Epithelial cell of esophagus (primary cell): Measurements from ENCODE around the gene KCTD8.
A peak's percentile ranks its signal among the peaks of the same experiment; 100 is the strongest.

Experiments used
- DNase-seq: peaks from one replicate; pipeline ENCODE4 v3.0.0; 2010; ENCODE audit warnings: low read depth
- H3K4me3 ChIP-seq: 2 replicates; pipeline ENCODE4 v1.5.1; 2011; ENCODE audit warnings: mild to moderate bottlenecking, low read length, control low read depth
- CTCF ChIP-seq: IDR thresholded peaks from 2 replicates; pipeline ENCODE4 v1.5.1; 2011; ENCODE audit warnings: low read depth, mild to moderate bottlenecking, low read length, control low read depth, inconsistent platforms; ENCODE audit not compliant: insufficient read depth; ENCODE audit errors: missing control alignments

Gene KCTD8

GRCh38 chr4:44150091-44150576 lies 298.5 kb downstream of the KCTD8 start:
- no peak for TF ChIP-seq CTCF
- peak; percentile 73 for DNase-seq
- H3K4me3 ChIP-seq = no peak overlapping the region

GRCh38 chr4:44149282-44149681 lies 299.3 kb downstream of the KCTD8 start:
- no peak for DNase-seq
- H3K4me3 ChIP-seq = no peak overlapping the region
- no peak for TF ChIP-seq CTCF

- DNase-seq = peak; percentile 53
- no peak for TF ChIP-seq CTCF
- H3K4me3 ChIP-seq = no peak overlapping the region
These were observed 301.0 kb downstream of the KCTD8 start for GRCh38 chr4:44147571-44148075.

GRCh38 chr4:44146516-44146915 lies 302.1 kb downstream of the KCTD8 start:
- no peak for TF ChIP-seq CTCF
- peak; percentile 75 for DNase-seq
- no peak overlapping the region for H3K4me3 ChIP-seq

GRCh38 chr4:44145868-44146267 lies 302.7 kb downstream of the KCTD8 start:
- no peak for TF ChIP-seq CTCF
- no peak overlapping the region for H3K4me3 ChIP-seq
- DNase-seq = peak; percentile 90

- DNase-seq = peak; percentile 2
- TF ChIP-seq CTCF = no peak
- H3K4me3 ChIP-seq = no peak overlapping the region
These were observed 316.1 kb downstream of the KCTD8 start for GRCh38 chr4:44132526-44132925.
